WERI-Rb-1 (cell line): Measurements from ENCODE around the gene TMCC3.

Experiments
- DNase-seq: peaks from one replicate; pipeline ENCODE4 v3.0.0-alpha.2; 2020
- H3K27ac ChIP-seq: fragments of 250-450 bp; sonication (Bioruptor Pico); 2 replicates; pipeline ENCODE4 v1.5.1; 2020; ENCODE audit warnings: mild to moderate bottlenecking, moderate library complexity
- H3K27me3 ChIP-seq: fragments of 250-450 bp; sonication (Bioruptor Pico); 2 replicates; pipeline ENCODE4 v1.5.1; 2021; ENCODE audit warnings: mild to moderate bottlenecking, low read depth, moderate library complexity; ENCODE audit not compliant: insufficient read depth, severe bottlenecking
- H3K36me3 ChIP-seq: fragments of 250-450 bp; sonication (Bioruptor Pico); 2 replicates; pipeline ENCODE4 v1.5.1; 2020; ENCODE audit warnings: mild to moderate bottlenecking, moderate library complexity
- H3K4me3 ChIP-seq: 2 replicates; pipeline ENCODE4 v1.5.1; 2011; ENCODE audit warnings: low read depth, mild to moderate bottlenecking, control low read depth, low read length
- H3K9me3 ChIP-seq: fragments of 250-450 bp; sonication (Bioruptor Pico); 2 replicates; pipeline ENCODE4 v1.5.1; 2021; ENCODE audit warnings: mild to moderate bottlenecking, moderate library complexity; ENCODE audit not compliant: severe bottlenecking
- TF ChIP-seq, protein P1 (sequence below): IDR thresholded peaks from 2 replicates; pipeline ENCODE4 v1.5.1; 2011; ENCODE audit warnings: low read depth, mild to moderate bottlenecking, control low read depth, inconsistent platforms, low read length

TMCC3 gene

DNA sequence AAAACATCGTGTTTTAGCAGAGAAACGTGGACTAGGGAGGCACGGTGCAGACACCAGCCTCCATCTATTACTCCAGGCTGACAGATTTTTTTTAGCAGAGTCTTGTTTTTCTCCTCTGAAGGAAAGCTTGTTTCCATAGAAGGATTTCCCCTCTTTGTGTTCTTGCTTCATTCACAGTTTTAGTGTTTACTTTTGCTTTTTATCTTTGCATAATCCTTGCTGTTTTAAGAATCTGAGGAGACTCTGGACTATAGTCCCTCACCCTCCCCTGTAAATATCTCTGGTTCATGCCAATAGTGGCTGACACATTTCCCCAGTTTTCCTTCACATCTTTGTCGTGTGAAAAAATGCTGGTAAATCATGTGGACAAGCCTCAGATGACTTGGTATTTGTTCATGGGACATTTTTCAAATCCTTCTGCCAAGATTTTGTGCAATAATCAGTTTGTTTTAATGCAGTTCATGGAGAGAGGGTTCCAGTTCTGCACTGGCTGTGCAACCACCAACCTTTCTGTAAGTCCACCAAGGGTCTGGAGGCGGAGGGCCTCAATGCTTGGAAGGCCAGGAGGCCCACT, 39.9 kb upstream of the TMCC3 start:
- Histone ChIP-seq H3K36me3 (no peaks in the 10 kb centered on the region), H3K27me3 (no peaks in the 10 kb centered on the region), H3K27ac (no peak overlapping the region), H3K9me3 (no peaks in the 10 kb centered on the region), H3K4me3 (no peak overlapping the region)
- DNase-seq, result no peak
- TF ChIP-seq, protein P1, sequence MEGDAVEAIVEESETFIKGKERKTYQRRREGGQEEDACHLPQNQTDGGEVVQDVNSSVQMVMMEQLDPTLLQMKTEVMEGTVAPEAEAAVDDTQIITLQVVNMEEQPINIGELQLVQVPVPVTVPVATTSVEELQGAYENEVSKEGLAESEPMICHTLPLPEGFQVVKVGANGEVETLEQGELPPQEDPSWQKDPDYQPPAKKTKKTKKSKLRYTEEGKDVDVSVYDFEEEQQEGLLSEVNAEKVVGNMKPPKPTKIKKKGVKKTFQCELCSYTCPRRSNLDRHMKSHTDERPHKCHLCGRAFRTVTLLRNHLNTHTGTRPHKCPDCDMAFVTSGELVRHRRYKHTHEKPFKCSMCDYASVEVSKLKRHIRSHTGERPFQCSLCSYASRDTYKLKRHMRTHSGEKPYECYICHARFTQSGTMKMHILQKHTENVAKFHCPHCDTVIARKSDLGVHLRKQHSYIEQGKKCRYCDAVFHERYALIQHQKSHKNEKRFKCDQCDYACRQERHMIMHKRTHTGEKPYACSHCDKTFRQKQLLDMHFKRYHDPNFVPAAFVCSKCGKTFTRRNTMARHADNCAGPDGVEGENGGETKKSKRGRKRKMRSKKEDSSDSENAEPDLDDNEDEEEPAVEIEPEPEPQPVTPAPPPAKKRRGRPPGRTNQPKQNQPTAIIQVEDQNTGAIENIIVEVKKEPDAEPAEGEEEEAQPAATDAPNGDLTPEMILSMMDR, result no peak

DNA sequence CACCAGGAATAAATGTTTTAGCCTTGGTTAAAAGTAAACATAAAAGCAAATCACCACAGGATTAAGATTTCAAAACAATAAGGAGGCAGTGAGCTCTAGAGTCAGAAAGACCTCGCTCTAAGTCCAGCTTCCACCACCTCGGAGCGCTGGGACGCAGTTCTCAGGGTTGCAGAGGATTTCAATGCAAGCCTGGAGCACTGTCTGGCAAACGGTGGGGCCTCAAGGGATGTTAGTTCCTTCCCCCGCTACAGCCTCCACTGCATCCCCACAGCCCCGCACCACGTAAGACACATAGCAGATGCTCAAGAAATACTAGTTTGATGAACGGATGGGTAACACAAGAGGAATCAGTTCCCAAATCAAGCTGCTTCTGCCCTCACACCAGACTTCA, 39.3 kb upstream of the TMCC3 start:
- Histone ChIP-seq H3K9me3 (no peaks in the 10 kb centered on the region), H3K27ac (no peak overlapping the region), H3K4me3 (no peak overlapping the region), H3K36me3 (no peaks in the 10 kb centered on the region), H3K27me3 (no peaks in the 10 kb centered on the region)
- DNase-seq, result no peak
- TF ChIP-seq, protein P1, result no peak

GRCh38 chr12:94689002-94689645, 38.8 kb upstream of the TMCC3 start:
- Histone ChIP-seq H3K36me3 (no peaks in the 10 kb centered on the region), H3K9me3 (no peaks in the 10 kb centered on the region), H3K27me3 (no peaks in the 10 kb centered on the region), H3K4me3 (no peak overlapping the region), H3K27ac (no peak overlapping the region)
- TF ChIP-seq, protein P1, result no peak
- DNase-seq, result no peak

- Histone ChIP-seq H3K27me3 (no peaks in the 10 kb centered on the region), H3K9me3 (no peaks in the 10 kb centered on the region), H3K36me3 (no peaks in the 10 kb centered on the region), H3K4me3 (no peak overlapping the region), H3K27ac (no peak overlapping the region)
- DNase-seq, result no peak
- TF ChIP-seq, protein P1, result no peak
Measured at GRCh38 chr12:94687891-94688290, 37.5 kb upstream of the TMCC3 start.

DNA sequence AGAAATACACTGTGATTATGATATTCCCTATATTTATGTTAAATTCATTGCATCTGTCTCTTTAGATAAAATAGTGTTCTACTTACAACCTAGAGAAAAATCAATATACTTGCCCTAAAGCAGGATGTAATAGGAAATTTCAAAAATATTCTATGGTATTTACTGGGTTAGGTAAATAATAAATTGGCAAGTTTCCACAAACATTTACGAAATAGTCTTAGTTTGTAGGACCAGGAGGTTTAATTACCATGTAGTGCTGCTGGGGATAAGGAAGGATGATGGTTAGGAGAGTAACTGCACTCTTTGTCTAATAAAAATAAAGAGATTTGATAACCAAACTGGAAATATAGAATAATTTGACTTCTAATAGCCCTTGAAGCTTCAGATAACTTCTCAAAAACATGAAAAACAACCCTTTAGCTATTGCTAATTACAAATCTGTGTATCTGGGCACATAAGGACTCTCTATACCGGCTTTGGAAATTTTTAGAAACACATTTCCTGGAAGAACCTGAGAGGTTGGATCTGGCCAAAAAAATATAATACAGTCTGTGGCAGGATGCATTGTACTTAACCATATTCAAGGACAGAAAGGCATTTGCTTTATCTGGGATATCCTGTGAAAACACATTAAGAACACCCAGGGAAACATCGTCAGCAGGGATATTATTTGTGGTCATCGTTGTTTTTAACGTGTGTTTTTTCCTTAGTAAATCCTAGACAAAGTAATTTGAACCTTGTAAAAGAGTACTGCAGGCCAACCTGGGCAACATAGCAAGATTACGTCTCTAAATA, 36.7 kb upstream of the TMCC3 start:
- no peaks in the 10 kb centered on the region for H3K36me3 ChIP-seq
- TF ChIP-seq, protein P1, result no peak
- H3K27me3 ChIP-seq, result no peaks in the 10 kb centered on the region
- no peaks in the 10 kb centered on the region for H3K9me3 ChIP-seq
- no peak overlapping the region for H3K4me3 ChIP-seq
- H3K27ac ChIP-seq, result no peak overlapping the region
- no peak for DNase-seq
